Lung (tissue), 12 donors: ENCODE results near the gene OR6C75. TPM values are rescaled to one million over a fixed set of nuclear protein-coding genes. Genes with fewer than 3 reads are reported as not detected.
"Not testable (repeated sequence)": the region's sequence is repeated elsewhere in the genome, so short reads cannot be mapped to it uniquely, and the experiment has no call there.

Source experiments
- ATAC-seq: fragments of 200-7000 bp; cut with Tn5 transposase; one replicate; pipeline ENCODE4 v1.9.1; 2020; ENCODE audit warnings: moderate number of reproducible peaks; ENCODE audit not compliant: insufficient read depth, low FRiP score
- DNase-seq, 3 donors: peaks; one replicate each; pipeline ENCODE4 v3.0.0-alpha.2; 2013 to 2017
- H3K27ac ChIP-seq, 2 donors: one replicate each; pipeline ENCODE4 v1.5.1; 2013; ENCODE audit warnings: mild to moderate bottlenecking in 2 of 2, moderate library complexity in 2 of 2, control low read depth in 1 of 2, inconsistent platforms in 1 of 2, low read depth in 1 of 2, low read length in 1 of 2
- H3K27me3 ChIP-seq, 3 donors: one replicate each; pipeline ENCODE4 v1.5.1; 2013; ENCODE audit warnings: low read length in 2 of 3; ENCODE audit not compliant: control insufficient read depth in 3 of 3, insufficient read depth in 3 of 3
- H3K36me3 ChIP-seq, 4 donors: one replicate each; pipeline ENCODE4 v1.5.1; 2013; ENCODE audit warnings: low read length in 4 of 4, mild to moderate bottlenecking in 1 of 4, moderate library complexity in 1 of 4; ENCODE audit not compliant: control insufficient read depth in 4 of 4, insufficient read depth in 4 of 4
- H3K4me1 ChIP-seq, 5 donors: one replicate each; pipeline ENCODE4 v1.5.1; 2013; ENCODE audit warnings: low read length in 5 of 5, mild to moderate bottlenecking in 2 of 5, moderate library complexity in 1 of 5; ENCODE audit not compliant: control insufficient read depth in 5 of 5, insufficient read depth in 5 of 5
- H3K4me3 ChIP-seq: one replicate; pipeline ENCODE4 v1.5.1; 2013; ENCODE audit warnings: mild to moderate bottlenecking, control low read depth, moderate library complexity
- H3K9ac ChIP-seq, 2 donors: one replicate each; pipeline ENCODE4 v1.5.1; 2013; ENCODE audit warnings: low read length in 2 of 2, control low read depth in 1 of 2; ENCODE audit not compliant: insufficient read depth in 1 of 2
- H3K9me3 ChIP-seq, 4 donors: one replicate each; pipeline ENCODE4 v1.5.1; 2013; ENCODE audit warnings: low read length in 3 of 4, mild to moderate bottlenecking in 1 of 4, moderate library complexity in 1 of 4; ENCODE audit not compliant: control insufficient read depth in 4 of 4, insufficient read depth in 3 of 4
- CTCF ChIP-seq: IDR thresholded peaks from 2 replicates; pipeline ENCODE4 v1.5.1; 2012; ENCODE audit warnings: mild to moderate bottlenecking; ENCODE audit errors: control extremely low read depth, extremely low read depth
- WGBS, 2 donors: extraction: QIAGEN DNeasy Blood & Tissue Kit; methylation state at CpG; one replicate each; pipeline ENCODE4 v1.1.7; 2013; 5-methylcytosine and 5-hydroxymethylcytosine counted together
- polyA plus RNA-seq, 2 donors: library from polyadenylated mRNA; stranded (reverse); fragments of 200-250 nt; gene quantifications; one replicate each; pipeline ENCODE4 v1.2.1, GENCODE V29; 2013
- total RNA-seq, 2 donors: library from RNA; depleted of rRNA in 1 of 2; stranded (reverse); fragments of >200 nt in 1 of 2; gene quantifications; one replicate each; pipeline ENCODE4 v1.2.1, GENCODE V29; 2014 to 2021
- donor health status: control.
- donor health status: control.
- donor health status: Bipolar disorder and iron deficiency.
- donor health status: healthy.
- donor health status: DM: yes; HTN: yes; CAD: no.

OR6C75 gene
- total and polyA plus RNA-seq, 4 donors: not detected

GRCh38 chr12:55330446-55330845 lies 32.3 kb upstream of the OR6C75 start, which contains the start of gene OR6C3:
TSS of gene OR6C3 (plus strand) at chr12:55330746. CDS start at chr12:55331701, 955 bp downstream.
- no peak for TF ChIP-seq CTCF
- no peaks in the 10 kb centered on the region for H3K36me3 ChIP-seq
- no peaks in the 10 kb centered on the region for H3K4me1 ChIP-seq
- H3K9me3 ChIP-seq: no peaks in the 10 kb centered on the region
- H3K4me3 ChIP-seq: no peak within 1 kb of the TSS
- H3K27ac ChIP-seq: no peak within 1 kb of the TSS
- H3K9ac ChIP-seq: no peak within 1 kb of the TSS
- 96 to 97% methylated on average over 1 of the region's 1 CpG for WGBS, 2 donors
- H3K27me3 ChIP-seq: no peaks in the 10 kb centered on the region
- ATAC-seq: no peak
- no peak for DNase-seq

DNA sequence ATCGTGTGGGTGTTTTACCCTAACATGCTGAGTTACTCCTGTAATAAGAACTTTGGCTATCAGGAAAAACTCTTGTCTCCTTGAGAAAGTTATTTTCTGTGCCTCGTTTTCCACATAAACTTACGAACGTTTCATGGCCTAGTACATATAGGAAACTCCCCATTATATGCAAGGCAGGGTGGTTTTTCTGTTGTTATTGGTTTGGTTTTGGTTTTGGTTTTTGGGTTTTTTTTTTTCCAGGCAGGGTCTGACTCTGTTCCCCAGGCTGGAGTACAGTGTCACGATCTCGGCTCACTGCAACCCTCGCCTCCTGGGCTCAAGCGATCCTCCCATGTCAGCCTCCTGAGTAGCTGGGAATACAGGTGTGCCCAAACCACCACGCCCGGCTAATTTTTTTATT lies 26.8 kb upstream of the OR6C75 start:
- DNase-seq (no peak), ATAC-seq (no peak)
- Histone ChIP-seq H3K9me3 (no peaks in the 10 kb centered on the region), H3K4me3 (no peak overlapping the region), H3K27me3 (no peaks in the 10 kb centered on the region), H3K36me3 (no peaks in the 10 kb centered on the region), H3K9ac (no peak overlapping the region), H3K4me1 (no peaks in the 10 kb centered on the region), H3K27ac (no peak overlapping the region)
- 90 to 92% methylated on average over 10 of the region's 10 CpGs for WGBS, 2 donors
- TF ChIP-seq CTCF: no peak

DNA sequence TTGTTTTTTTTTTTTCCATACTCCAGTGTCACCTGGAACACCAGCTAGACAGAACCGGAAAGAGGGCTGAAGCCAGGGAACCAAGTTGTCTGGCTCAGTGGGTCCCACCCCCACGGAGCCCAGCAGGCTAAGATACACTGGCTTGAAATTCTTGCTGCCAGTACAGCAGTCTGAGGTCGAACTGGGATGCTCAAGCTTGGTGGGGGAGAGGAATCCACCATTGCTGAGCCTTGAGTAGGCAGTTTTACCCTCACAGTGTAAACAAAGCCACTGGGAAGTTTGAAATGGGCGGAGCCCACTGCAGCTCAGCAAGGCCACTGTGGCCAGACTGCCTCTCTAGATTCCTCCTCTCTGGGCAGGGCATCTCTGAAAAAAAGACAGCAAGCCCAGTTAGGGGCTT lies 7.4 kb upstream of the OR6C75 start:
- not testable (repeated sequence) for H3K27me3 ChIP-seq, H3K36me3 ChIP-seq, H3K4me3 ChIP-seq, H3K9me3 ChIP-seq, H3K27ac ChIP-seq, H3K4me1 ChIP-seq, ATAC-seq, H3K9ac ChIP-seq
- peak in 1 of 3 donors; percentile 3 for DNase-seq
- 68 to 77% methylated on average over 4 of the region's 4 CpGs for WGBS, 2 donors

DNA sequence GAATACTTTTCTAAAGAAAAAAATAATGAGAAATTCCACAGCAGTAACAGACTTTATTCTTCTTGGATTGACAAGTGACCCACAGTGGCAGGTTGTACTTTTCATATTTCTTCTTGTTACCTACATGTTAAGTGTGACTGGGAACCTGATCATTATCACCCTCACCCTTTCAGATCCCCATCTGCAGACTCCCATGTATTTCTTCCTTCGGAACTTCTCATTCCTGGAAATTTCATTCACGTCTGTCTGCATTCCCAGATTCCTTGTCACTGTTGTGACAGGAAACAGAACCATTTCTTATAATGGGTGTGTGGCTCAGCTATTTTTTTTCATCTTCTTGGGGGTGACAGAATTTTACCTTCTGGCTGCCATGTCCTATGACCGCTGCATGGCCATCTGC lies 2.3 kb downstream of the OR6C75 start:
- 81 to 82% methylated on average over 3 of the region's 3 CpGs for WGBS, 2 donors
- no peak overlapping the region for H3K9ac ChIP-seq
- no peaks in the 10 kb centered on the region for H3K36me3 ChIP-seq
- no peak overlapping the region for H3K4me3 ChIP-seq
- ATAC-seq (no peak), DNase-seq (no peak)
- no peaks in the 10 kb centered on the region for H3K27me3 ChIP-seq
- no peaks in the 10 kb centered on the region for H3K9me3 ChIP-seq
- H3K27ac ChIP-seq: no peak overlapping the region
- H3K4me1 ChIP-seq: no peaks in the 10 kb centered on the region
- TF ChIP-seq CTCF: no peak
